ENCODE data around the gene PDE7B.

DNA sequence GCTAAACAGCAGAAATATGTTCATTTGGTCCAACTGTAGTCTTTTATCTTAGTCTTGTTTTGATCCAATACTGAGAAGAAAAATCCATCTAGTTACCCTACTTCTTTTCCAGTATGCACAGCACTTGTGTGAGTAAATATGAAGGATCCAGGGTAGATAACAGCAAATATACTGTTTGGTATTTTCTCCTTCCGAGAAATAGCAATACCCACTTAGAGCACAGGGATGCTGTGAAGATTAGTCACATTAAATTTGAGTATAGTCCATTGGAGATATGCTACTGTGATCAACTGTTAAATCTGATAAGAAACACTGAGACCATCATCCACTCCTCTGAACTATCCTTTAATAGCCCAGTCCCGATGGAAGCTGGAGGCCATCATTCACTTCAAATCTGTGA, 145.2 kb downstream of the PDE7B start:
- TF ChIP-seq, protein P1, sequence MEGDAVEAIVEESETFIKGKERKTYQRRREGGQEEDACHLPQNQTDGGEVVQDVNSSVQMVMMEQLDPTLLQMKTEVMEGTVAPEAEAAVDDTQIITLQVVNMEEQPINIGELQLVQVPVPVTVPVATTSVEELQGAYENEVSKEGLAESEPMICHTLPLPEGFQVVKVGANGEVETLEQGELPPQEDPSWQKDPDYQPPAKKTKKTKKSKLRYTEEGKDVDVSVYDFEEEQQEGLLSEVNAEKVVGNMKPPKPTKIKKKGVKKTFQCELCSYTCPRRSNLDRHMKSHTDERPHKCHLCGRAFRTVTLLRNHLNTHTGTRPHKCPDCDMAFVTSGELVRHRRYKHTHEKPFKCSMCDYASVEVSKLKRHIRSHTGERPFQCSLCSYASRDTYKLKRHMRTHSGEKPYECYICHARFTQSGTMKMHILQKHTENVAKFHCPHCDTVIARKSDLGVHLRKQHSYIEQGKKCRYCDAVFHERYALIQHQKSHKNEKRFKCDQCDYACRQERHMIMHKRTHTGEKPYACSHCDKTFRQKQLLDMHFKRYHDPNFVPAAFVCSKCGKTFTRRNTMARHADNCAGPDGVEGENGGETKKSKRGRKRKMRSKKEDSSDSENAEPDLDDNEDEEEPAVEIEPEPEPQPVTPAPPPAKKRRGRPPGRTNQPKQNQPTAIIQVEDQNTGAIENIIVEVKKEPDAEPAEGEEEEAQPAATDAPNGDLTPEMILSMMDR (conservative IDR thresholded peaks at IDR 0.05): no peak
- TF ChIP-seq ZFX (IDR thresholded peaks at IDR 0.05): no peak

Data from C4-2B (cell line).